Heart right ventricle (tissue), 16 donors: Measurements from ENCODE around the gene GAPDH. TPM values are rescaled to one million over a fixed set of nuclear protein-coding genes. Genes with fewer than 3 reads are reported as not detected.
A peak's percentile ranks its signal among the peaks of the same experiment; 100 is the strongest.

Experiments
- ATAC-seq, 8 donors: fragments of 200-7000 bp; cut with Tn5 transposase; one replicate each; pipeline ENCODE4 v1.9.1; 2020; ENCODE audit warnings: mild to moderate bottlenecking in 8 of 8, moderate library complexity in 8 of 8, moderate number of reproducible peaks in 1 of 8
- DNase-seq, 2 donors: peaks; one replicate each; pipeline ENCODE4 v3.0.0-alpha.2; 2020
- H3K27ac ChIP-seq, 10 donors: fragments of 200-600 bp; sonication (generic) in 2 of 10; one replicate each; pipeline versions ENCODE4 v1.5.0 to v1.8.0; 2020 to 2022; ENCODE audit warnings: mild to moderate bottlenecking in 3 of 10
- H3K27me3 ChIP-seq, 7 donors: fragments of 200-600 bp; one replicate each; pipeline ENCODE4 v1.8.0; 2021 to 2022; ENCODE audit warnings: mild to moderate bottlenecking in 2 of 7
- H3K36me3 ChIP-seq, 9 donors: fragments of 200-600 bp; sonication (generic) in 1 of 9; one replicate each; pipeline versions ENCODE4 v1.5.0 to v1.8.0; 2020 to 2022; ENCODE audit warnings: mild to moderate bottlenecking in 2 of 9
- H3K4me1 ChIP-seq, 9 donors: fragments of 200-600 bp; sonication (generic) in 1 of 9; one replicate each; pipeline versions ENCODE4 v1.5.0 to v1.8.0; 2020 to 2022; ENCODE audit warnings: mild to moderate bottlenecking in 4 of 9
- H3K4me3 ChIP-seq, 10 donors: fragments of 200-600 bp; sonication (generic) in 2 of 10; one replicate each; pipeline versions ENCODE4 v1.5.0 to v1.8.0; 2020 to 2022; ENCODE audit warnings: mild to moderate bottlenecking in 7 of 10, moderate library complexity in 2 of 10
- H3K9me3 ChIP-seq, 11 donors: fragments of 200-600 bp in 10 of 11; sonication (generic) in 2 of 11; one replicate each; pipeline versions ENCODE4 v1.5.0 to v1.8.0; 2013 to 2022; ENCODE audit warnings: mild to moderate bottlenecking in 2 of 11, control low read depth in 1 of 11, moderate library complexity in 1 of 11
- CTCF ChIP-seq, 9 donors: fragments of 200-600 bp; sonication (generic) in 2 of 9; IDR thresholded peaks; one replicate each; pipeline versions ENCODE4 v1.5.0 to v1.8.0; 2021 to 2022; ENCODE audit warnings: antibody characterized with exemption in 9 of 9, mild to moderate bottlenecking in 5 of 9, moderate library complexity in 1 of 9
- WGBS, 2 donors: extraction: QIAGEN DNeasy Blood & Tissue Kit; methylation state at CpG; one replicate each; pipeline ENCODE4 v1.1.7; 2013; ENCODE audit warnings: inconsistent platforms in 1 of 2; 5-methylcytosine and 5-hydroxymethylcytosine counted together
- intact Hi-C, 10 donors: fragments of 100-400 bp; cut with DNase I; formaldehyde crosslinking; loops; one replicate each; pipeline versions ENCODE4 v1.11.1 to v1.14.2; 2022
- polyA plus RNA-seq, 2 donors: library from polyadenylated mRNA; stranded (reverse); fragments of 200-250 nt; gene quantifications; one replicate each; pipeline ENCODE4 v1.2.3, GENCODE V29; 2013
- total RNA-seq, 10 donors: library from RNA; stranded (reverse); fragmentation: NEBNext Ultra II Directional in 3 of 10; extraction: Animal tissue kit (Norgen Biotek cat#: 25700) in 3 of 10; gene quantifications; one replicate each; pipeline versions ENCODE4 v1.2.1 to v1.2.4, GENCODE V29; 2021 to 2023
- donor health status: Arrhythmogenic right ventricular cardiomyopathy.
- donor health status: ischemic (EF 13 %, LVEDD 7.1; RV severe dilation, severe dysfunction).
- donor health status: healthy with polysubstance abuse.
- donor health status: DM: no; HTN: yes; CAD: no.
- donor health status: DM: no; HTN: no; CAD: no.
- donor health status: ischemic (EF 25% LVEDD 6.9; RV normal size, moderate dysfunction).
- donor health status: ischemic (EF 25% LVEDD 5.7; RV mildly dilated, moderate dysfunction).
- donor health status: healthy.
- donor health status: DM: yes; HTN: yes; CAD: no.
- donor health status: Ischemic cardiomyopathy.
- donor health status: ischemic (EF 35%, LVEDD 5.7; RV mildly dilated, moderate dysfunction).
- donor health status: nonischemic (EF 11% LVEDD 7.7; RV severe dilation, severe dysfunction).
- donor health status: DM: yes; HTN: yes; CAD: no.
- donor health status: PGD.
- donor health status: ischemic (EF 29% LVEDD 5.4; RV normal size, mild dysfunction).
- donor health status: nonischemic (EF 23%, LVEDD 6.1; RV moderate dilation, normal function).

GAPDH gene
- total and polyA plus RNA-seq, 12 donors = 4,081 to 7,888 (median 4,852) TPM

- DNase-seq = no peak
- no peak for ATAC-seq
- intact Hi-C loops = loop anchor here in 9 of 10 donors (1.0 to 10.0 kb wide), 9 partner anchors 14 to 211 kb away; partner anchors contain the start of genes TNFRSF1A (in 1 of the 9) and VAMP1 (in 1 of the 9)
- H3K36me3 ChIP-seq = peaks cover 0 to 78% (median 42%) of the 10 kb centered on the region in 9 donors
- 64% methylated on average over 24 of the region's 24 CpGs for WGBS, 2 donors
- TF ChIP-seq CTCF (IDR thresholded peaks at IDR 0.05) = no peak
- peak overlapping the region in 8 of 10 donors; percentile 20 to 100 (median 97) for H3K27ac ChIP-seq
- H3K4me1 ChIP-seq = peaks cover 22 to 75% (median 51%) of the 10 kb centered on the region in 9 donors
- no peaks in the 10 kb centered on the region for H3K9me3 ChIP-seq
- H3K27me3 ChIP-seq = no peaks in the 10 kb centered on the region
- H3K4me3 ChIP-seq = no peak overlapping the region
These were observed 4.3 kb downstream of the GAPDH start for GRCh38 chr12:6538420-6539313.

GRCh38 chr12:6539314-6539682, 5.0 kb downstream of the GAPDH start:
- Histone ChIP-seq H3K4me1 (peaks cover 22 to 75% (median 51%) of the 10 kb centered on the region in 9 donors), H3K4me3 (no peak overlapping the region), H3K36me3 (peaks cover 0 to 85% (median 46%) of the 10 kb centered on the region in 9 donors), H3K27ac (peak overlapping the region in 8 of 10 donors; percentile 45 to 100 (median 80)), H3K9me3 (no peaks in the 10 kb centered on the region), H3K27me3 (no peaks in the 10 kb centered on the region)
- DNase-seq = no peak
- 81 to 83% methylated on average over 5 of the region's 5 CpGs for WGBS, 2 donors
- intact Hi-C loops = loop anchor here in 9 of 10 donors (2.0 to 10.0 kb wide), 8 partner anchors 14 to 212 kb away; partner anchors contain the start of genes TNFRSF1A (in 1 of the 9) and VAMP1 (in 1 of the 9)
- TF ChIP-seq CTCF (IDR thresholded peaks at IDR 0.05) = no peak
- no peak for ATAC-seq

GRCh38 chr12:6539707-6540134, 5.4 kb downstream of the GAPDH start:
- WGBS, 2 donors = 60 to 61% methylated on average over 14 of the region's 14 CpGs
- DNase-seq = peak in 1 of 2 donors; percentile 34
- Histone ChIP-seq H3K4me3 (no peak overlapping the region), H3K36me3 (peaks cover 0 to 89% (median 50%) of the 10 kb centered on the region in 9 donors), H3K9me3 (no peaks in the 10 kb centered on the region), H3K27ac (peak overlapping the region; percentile 39 to 99 (median 77)), H3K27me3 (no peaks in the 10 kb centered on the region), H3K4me1 (peaks cover 22 to 75% (median 51%) of the 10 kb centered on the region in 9 donors)
- no peak for TF ChIP-seq CTCF (IDR thresholded peaks at IDR 0.05)
- peak in 4 of 8 donors; percentile 1 to 25 (median 6) for ATAC-seq
- intact Hi-C loops = loop anchor here in 9 of 10 donors (2.0 to 10.0 kb wide), 8 partner anchors 13 to 212 kb away; partner anchors contain the start of genes TNFRSF1A (in 1 of the 9) and VAMP1 (in 1 of the 9)

GRCh38 chr12:6540181-6540877, 6.0 kb downstream of the GAPDH start:
- Histone ChIP-seq H3K4me1 (peaks cover 22 to 75% (median 51%) of the 10 kb centered on the region in 9 donors), H3K4me3 (peak overlapping the region in 4 of 10 donors; percentile 1 to 17 (median 12))
- 28 to 29% methylated on average over 35 of the region's 35 CpGs for WGBS, 2 donors

More at GRCh38 chr12:6540181-6540877, 6.0 kb downstream of the GAPDH start:
- Histone ChIP-seq H3K36me3 (peaks cover 0 to 92% (median 50%) of the 10 kb centered on the region in 9 donors), H3K27ac (peak overlapping the region; percentile 39 to 99 (median 77)), H3K27me3 (no peaks in the 10 kb centered on the region), H3K9me3 (no peaks in the 10 kb centered on the region)
- TF ChIP-seq CTCF (IDR thresholded peaks at IDR 0.05) = no peak
- intact Hi-C loops = no loop called here
- ATAC-seq (peak; percentile 33 to 88 (median 76)), DNase-seq (peak; percentile 87 to 90)
